HG03457 (cell line): Measurements from ENCODE around the gene TRAPPC10.

Experiments used
- ATAC-seq: cut with Tn5 transposase; IDR thresholded peaks from one replicate; pipeline ENCODE4 v1.9.1; 2021; ENCODE audit warnings: moderate number of reproducible peaks; ENCODE audit not compliant: unreplicated experiment

Gene TRAPPC10

GRCh38 chr21:43981151-43981870, 30.8 kb upstream of the TRAPPC10 start:
- ATAC-seq, result no peak

DNA sequence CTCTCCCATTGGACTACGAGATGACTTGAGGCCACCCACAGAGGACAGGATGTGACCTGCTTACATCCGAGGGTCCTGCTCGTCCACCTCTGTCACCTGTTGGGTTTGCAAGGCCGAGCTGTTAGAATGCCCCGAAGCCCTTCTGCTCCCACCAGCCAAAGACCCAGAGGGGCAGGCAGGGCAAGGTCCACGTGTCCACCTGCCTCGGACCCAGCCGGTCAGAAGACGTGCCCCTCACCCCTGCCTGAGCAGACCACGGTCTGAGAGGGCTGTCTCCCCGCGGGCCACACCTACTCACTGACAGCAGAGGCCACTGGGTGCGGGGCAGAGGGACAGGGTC, 30.3 kb upstream of the TRAPPC10 start:
- ATAC-seq, result no peak

GRCh38 chr21:43982489-43983078, 29.5 kb upstream of the TRAPPC10 start:
- ATAC-seq, result no peak

DNA sequence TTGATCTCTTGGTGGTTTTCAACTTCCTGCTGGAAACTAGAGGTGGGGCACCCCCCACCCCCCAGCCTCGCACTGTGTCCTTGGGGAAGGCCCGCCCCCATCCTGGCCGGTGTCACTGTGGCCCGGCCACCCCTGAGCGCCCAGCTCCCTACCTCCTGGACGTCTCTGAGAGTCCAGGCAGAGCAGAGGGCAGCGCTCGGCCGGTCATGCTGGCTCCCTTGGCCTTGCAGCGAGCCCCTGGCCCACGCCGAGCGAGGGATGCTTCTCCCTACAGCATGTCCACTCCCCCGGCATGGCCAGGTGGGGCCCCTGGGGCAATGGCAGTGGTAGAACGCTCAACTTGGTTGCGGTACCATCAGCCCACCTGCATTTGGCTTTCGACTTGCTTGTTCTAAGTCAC, 28.7 kb upstream of the TRAPPC10 start:
- ATAC-seq, result no peak

DNA sequence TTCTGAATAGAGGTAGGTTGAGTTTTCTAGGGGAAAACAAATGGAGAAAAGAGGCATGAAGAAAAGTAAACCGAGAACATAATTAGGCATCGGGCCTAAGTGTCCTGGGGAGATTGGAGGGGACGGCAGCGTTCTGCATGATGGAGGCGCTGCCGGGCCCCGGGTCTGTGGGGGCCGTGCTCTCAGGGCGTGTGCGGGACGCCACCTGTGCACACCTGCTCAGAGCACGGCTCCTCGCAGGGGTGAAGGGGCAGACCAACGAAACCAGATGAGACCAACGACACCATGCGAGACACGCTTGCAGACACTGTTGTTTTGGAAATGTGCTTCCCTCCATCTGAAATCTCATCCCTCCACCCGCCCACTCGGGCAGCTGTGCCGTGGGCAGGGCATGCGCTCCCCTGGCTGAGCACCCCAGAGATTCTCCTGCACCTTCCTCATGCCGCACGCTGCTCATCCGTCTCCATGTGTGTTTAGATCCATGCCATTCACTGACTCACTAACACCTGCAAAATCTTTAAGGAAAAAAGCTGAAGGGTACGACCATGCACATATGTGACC, 28.2 kb upstream of the TRAPPC10 start:
- no peak for ATAC-seq

DNA sequence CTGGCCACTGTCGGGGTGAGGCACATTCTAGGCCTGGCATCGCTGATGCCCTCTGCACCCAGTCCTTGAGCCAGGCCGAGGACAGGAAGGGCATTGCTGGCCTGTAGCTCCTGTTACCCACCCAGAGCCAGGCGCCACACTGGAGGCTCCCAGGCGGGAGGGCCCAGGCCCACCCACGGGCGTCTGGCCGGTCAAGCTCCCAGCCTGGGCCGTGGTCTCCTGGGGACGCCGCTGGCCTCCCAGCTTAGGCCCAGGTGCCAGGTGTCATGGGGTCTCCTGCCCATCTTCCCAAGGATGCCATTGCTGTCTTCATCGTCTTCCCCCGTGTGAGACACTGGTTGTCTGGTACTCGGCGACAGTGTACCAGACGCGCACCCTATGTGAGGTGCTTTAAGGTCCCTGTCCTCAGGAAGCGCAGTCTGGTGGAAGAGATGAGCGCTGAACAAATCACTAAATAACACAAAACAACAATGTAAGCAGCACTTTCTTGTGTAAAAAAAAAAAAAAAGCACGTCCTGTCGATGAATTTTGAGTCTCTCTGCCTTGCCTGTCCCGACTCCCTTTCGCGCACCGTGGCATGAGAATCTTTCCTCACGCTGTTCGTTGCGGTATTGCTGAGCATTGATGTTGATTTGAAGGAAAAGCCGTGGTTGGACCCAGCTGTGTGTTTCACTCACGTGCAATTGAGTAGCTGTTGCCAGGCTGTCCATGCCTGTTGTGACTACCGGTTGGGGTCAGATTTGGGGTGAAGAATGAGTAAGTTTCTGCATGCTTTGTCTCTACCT, 27.0 kb upstream of the TRAPPC10 start:
- ATAC-seq, result no peak

DNA sequence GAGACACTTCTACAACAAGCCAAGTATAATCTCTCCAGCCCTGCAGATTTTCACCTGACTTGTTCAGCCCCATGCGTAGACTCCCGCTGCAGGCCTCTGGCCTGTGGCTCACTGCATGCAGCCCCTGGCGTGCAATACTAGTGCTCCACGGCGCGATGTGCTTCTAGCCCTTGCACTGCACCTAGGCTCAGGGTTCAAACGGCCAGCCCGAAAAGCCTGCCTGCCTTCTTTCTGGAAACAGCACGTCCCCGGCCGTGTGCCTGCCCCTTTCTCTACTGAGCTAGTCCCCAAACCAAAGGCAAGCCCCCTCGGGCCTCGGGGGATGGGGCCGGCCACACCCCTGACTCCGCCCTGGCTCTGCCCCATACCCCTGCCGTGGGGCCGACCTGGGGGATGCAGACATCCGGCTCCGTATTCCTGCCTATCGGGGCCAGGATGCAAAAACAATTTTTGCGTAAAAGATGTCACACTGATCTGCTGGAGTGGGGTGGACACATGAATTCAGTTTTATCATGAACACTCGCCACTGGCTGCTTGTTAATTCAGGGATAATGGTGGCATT, 26.3 kb upstream of the TRAPPC10 start:
- no peak for ATAC-seq

DNA sequence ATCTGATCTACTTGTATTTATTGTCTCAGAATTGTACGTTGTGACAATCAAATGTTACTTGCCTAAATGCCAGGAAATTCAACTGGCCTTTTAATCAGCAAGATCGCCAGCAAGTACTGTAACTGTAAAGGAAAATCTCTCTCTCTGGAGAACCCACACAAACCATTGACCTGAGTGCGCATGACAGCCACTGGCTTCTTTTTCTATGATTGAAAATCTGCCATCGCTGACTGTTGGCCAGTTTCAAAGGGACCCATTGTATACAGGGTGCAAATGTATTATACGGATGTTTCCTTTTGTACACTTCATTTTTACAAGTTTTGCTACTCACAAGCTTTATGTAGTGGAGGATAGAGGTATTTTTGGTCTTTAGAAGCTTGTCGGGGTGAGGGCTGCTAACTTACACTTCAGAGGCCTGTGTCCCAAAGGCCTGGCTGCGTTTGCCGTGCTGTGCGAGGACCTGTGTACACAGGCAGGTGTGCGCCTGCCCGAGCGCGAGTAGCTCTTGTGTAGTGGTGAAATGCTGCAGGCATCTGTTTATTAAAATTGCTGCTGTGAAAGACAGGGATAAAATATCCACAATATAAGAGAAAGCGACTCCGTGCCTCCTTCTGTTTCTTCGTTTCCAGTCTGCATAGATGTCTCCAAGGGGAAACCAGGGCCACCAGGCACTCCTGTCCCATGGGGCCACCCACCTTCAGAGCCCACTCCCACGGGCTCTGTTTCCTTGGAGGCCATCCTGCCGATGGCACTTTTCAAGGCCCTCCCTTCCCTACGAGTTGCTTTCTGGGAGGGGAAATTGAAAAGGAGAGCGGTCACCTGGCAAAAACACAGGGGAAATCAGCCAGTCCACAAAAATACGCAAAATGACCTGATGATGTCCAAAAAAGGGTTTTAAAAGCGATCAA, 25.3 kb upstream of the TRAPPC10 start:
- no peak for ATAC-seq

DNA sequence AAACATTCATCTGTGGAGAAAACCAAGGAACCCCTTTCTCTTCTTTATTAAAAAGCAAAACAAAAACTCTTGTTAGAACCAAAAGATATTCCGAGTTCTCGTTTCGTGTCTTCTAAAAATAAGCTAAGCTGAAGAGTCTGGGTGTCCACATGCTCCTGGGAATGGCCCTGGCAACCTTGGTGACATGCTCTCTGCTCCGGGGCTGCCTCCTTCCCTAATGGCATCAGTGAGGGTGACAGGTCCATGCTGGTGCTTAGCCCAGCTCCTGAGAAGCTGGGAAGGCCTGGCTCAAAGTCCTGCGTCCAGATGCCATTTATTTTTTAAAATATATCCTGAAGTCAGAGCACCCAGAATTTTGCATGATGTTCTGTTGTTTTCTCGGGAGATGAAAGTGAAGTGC, 24.6 kb upstream of the TRAPPC10 start:
- no peak for ATAC-seq

GRCh38 chr21:43988016-43988415, 24.1 kb upstream of the TRAPPC10 start:
- no peak for ATAC-seq

- no peak for ATAC-seq
Observed at GRCh38 chr21:43988506-43989230, 23.4 kb upstream of the TRAPPC10 start.

- ATAC-seq, result no peak
Observed at GRCh38 chr21:43989401-43989800, 22.7 kb upstream of the TRAPPC10 start.

GRCh38 chr21:43991447-43991991, 20.6 kb upstream of the TRAPPC10 start:
- ATAC-seq, result no peak

DNA sequence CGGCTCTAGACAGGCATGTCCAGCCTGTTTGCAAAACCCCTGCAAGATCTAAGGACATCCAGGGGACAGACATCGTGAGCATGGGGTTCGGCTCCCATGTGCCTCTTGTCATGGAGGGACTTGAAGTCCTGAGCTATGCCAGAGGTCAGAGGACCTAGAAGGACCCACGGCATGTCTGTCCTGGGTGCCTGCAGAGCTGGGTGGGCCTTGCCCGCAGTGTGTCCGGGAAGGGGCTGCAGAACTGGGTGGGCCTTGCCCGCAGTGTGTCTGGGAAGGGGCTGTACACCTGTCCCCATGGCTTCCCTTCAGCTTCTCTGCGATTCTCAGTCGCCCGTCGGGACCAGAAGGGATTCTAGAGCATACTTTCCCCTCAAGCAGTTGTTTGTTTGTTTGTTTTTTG, 20.0 kb upstream of the TRAPPC10 start:
- no peak for ATAC-seq

GRCh38 chr21:43993420-43993934, 18.6 kb upstream of the TRAPPC10 start:
- no peak for ATAC-seq

DNA sequence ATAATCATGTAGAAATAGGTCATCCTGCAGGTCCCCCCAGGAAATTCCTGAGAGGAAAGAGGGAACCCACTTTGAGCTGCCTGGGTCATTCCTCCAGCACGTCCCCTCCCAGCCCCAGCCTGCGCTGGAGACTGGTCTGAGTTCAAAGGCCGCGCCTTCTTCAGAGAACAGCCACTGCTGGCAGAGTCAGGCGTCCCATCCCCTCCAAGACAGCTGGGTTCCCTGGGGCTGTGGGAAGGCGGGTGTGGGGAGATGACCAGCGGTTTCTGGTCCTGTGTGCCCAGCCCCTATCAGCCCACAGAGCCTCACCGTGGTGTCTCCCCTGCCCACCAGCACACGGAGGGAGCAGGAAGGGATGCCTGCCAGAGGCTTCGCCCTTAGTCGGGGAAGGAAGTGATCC, 18.0 kb upstream of the TRAPPC10 start:
- ATAC-seq, result no peak

- ATAC-seq, result no peak
Observed at GRCh38 chr21:43994646-43995045, 17.5 kb upstream of the TRAPPC10 start.

DNA sequence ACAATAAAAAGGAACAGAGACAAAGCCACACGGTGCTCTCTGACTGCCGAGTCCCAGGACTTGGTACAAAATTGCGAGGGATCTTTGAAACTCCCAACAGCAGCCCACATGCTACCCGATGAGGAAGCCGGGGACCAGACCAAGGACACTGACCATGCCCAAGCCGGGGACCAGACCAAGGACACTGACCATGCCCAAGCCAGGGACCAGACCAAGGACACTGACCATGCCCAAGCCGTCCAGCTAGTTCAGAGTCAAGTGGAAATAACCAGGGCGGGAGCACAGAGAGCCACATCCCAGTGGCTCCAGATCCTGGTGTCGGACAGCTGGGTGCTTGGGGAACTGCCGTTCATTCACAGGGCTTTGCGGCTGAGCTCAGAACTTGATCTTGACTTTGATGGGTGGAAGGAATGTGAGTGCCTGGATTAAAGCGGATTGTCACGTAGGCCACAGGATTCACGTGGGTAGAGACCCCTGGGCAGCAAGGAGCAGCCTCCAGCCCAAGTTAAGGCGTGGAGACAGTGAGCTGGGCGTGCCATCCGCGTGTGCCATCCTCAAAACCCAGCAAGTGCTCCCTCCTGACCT, 16.5 kb upstream of the TRAPPC10 start:
- no peak for ATAC-seq
